ENCODE results near the gene WBP2NL.

DNA sequence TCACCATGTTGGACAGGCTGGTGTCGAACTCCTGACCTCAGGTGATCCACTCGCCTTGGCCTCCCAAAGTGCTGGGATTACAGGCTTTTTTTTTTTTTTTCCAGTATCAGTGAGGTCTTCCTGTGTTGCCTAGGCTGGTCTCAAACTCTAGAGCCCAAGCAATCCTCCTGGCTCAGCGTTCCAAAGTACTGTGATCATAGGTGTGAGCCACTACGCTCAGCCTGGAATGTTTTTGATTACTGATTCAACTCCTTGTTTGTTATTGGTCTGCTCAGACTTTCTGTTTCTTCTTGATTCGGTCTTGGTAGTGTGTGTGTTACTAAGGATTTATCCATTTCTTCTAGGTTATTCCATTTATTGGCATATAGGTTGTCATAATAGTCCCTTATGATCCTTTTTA is 40.7 kb downstream of the WBP2NL start:
- TF ChIP-seq CTCF (conservative IDR thresholded peaks at IDR 0.05; ENCODE audit: low read length) (no peak), EZH2phosphoT487 (IDR thresholded peaks at IDR 0.05; ENCODE audit: borderline replicate concordance) (no peak)
